ENCODE measurements around the gene C1QL3. TPM values are rescaled to one million over a fixed set of nuclear protein-coding genes. Genes with fewer than 3 reads are reported as not detected.

The C1QL3 gene
- total RNA-seq, 1 donor from 2014 or later, result 0.28 TPM

GRCh38 chr10:16490511-16490910 is 31.2 kb downstream of the C1QL3 start:
- Histone ChIP-seq H3K27ac (no peak overlapping the region), H3K9me3 (ENCODE audit: low read depth) (no peaks in the 10 kb centered on the region), H3K27me3 (no peaks in the 10 kb centered on the region), H3K4me2 (no peak overlapping the region), H3F3A (ENCODE audit: low read depth) (no peaks in the 10 kb centered on the region), H3K4me1 (peaks cover 11% of the 10 kb centered on the region), H3K9ac (no peak overlapping the region), H4K20me1 (ENCODE audit: low read depth) (no peaks in the 10 kb centered on the region), H2AFZ (replicated peaks) (no peak overlapping the region), H3K79me2 (ENCODE audit: low read depth) (no peaks in the 10 kb centered on the region), H3K36me3 (no peaks in the 10 kb centered on the region), H3K4me3 (no peak overlapping the region)
- H3K27me3 Mint-ChIP-seq (ENCODE audit: insufficient read depth, low read depth), result no peaks in the 10 kb centered on the region
- H3K36me3 Mint-ChIP-seq, result no peaks in the 10 kb centered on the region
- H3K4me3 Mint-ChIP-seq, result no peak overlapping the region
- no peak for TF ChIP-seq CTCF (IDR thresholded peaks at IDR 0.05)
- H3K4me1 Mint-ChIP-seq, result peaks cover 4% of the 10 kb centered on the region
- no peak for DNase-seq (ENCODE audit: low spot score)
- no peak overlapping the region for H3K27ac Mint-ChIP-seq
- no peaks in the 10 kb centered on the region for H3K9me3 Mint-ChIP-seq

DNA sequence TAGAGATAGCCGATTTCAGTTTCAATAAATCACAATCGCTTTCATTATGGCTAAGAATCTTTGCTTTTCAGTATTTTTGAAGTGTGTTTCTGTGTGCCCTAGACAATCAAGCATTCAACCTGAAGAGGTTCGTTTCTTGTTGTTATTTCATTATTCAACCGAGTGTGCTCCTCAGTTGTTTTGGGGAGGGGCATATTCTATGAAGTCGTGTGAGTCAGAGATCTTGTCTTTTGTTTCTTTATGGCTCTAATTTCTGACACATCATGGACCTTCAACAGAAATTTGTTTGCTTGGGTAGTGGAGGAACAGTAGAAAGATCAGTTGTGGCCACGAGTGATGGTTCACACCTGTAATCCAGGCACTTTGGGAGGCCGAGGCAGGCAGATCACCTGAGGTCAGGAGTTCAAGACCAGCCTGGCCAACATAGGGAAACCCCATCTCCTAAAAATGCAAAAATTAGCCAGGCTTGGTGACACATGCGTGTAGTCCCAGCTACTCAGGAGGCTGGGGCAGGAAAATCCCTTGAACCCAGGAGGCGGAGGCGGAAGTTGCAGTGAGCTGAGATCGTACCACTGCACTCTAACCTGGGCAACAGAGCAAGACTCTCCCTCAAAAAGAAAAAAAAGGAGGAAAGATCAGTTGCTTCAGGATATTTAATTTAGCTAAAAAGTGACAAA is 38.3 kb downstream of the C1QL3 start:
- Mint-ChIP-seq H3K27ac (no peak overlapping the region), H3K9me3 (no peaks in the 10 kb centered on the region), H3K4me3 (no peak overlapping the region), H3K27me3 (ENCODE audit: insufficient read depth, low read depth) (no peaks in the 10 kb centered on the region), H3K36me3 (no peaks in the 10 kb centered on the region), H3K4me1 (peaks cover 3% of the 10 kb centered on the region)
- no peak overlapping the region for H3K27ac ChIP-seq
- H3K4me2 ChIP-seq, result no peak overlapping the region
- H3K4me1 ChIP-seq, result no peaks in the 10 kb centered on the region
- no peak for DNase-seq (ENCODE audit: low spot score)
- H3F3A ChIP-seq (ENCODE audit: low read depth), result no peaks in the 10 kb centered on the region
- H2AFZ ChIP-seq (replicated peaks), result no peak overlapping the region
- no peaks in the 10 kb centered on the region for H3K79me2 ChIP-seq (ENCODE audit: low read depth)
- H3K27me3 ChIP-seq, result no peaks in the 10 kb centered on the region
- no peaks in the 10 kb centered on the region for H3K36me3 ChIP-seq
- H3K4me3 ChIP-seq, result no peak overlapping the region
- H4K20me1 ChIP-seq (ENCODE audit: low read depth), result no peaks in the 10 kb centered on the region
- H3K9me3 ChIP-seq (ENCODE audit: low read depth), result no peaks in the 10 kb centered on the region
- H3K9ac ChIP-seq, result no peak overlapping the region
- no peak for TF ChIP-seq EZH2phosphoT487 (IDR thresholded peaks at IDR 0.05)
- TF ChIP-seq CTCF (IDR thresholded peaks at IDR 0.05), result no peak
- TF ChIP-seq EZH2 (IDR thresholded peaks at IDR 0.05), result no peak

DNA sequence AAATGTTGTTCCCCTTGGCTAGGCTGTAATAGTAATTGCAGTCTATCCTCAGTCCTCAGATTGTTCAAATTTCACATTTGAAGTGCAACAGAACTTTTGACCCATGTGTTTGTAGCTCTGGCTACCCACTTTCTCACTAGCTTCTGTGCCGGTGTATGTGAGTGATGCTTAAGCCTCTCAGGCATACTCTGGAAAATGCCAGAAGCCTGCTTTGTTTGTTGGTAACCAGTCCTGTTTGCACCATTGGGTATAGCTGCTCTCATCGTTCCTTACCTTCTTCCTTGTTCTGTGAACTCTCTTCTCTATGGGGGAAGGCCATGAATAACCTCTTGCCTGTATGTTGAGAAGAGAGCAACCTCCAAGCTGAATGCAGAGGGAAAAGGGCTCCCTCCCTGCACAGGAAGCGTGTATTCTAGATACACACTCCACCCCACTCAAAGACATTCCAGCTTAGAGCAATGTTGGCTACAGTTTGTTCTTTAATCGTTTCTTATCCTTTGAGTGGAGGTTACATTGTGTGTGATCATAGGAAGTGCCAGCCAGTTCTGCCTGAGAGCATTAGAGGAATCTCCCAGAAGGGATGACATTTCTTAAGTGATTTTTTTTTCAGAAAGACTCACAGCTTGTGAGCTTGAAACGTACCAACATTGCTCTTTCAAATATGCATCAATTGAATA is 40.5 kb downstream of the C1QL3 start:
- Mint-ChIP-seq H3K4me3 (no peak overlapping the region), H3K36me3 (no peaks in the 10 kb centered on the region), H3K27me3 (ENCODE audit: insufficient read depth, low read depth) (no peaks in the 10 kb centered on the region), H3K4me1 (peaks cover 3% of the 10 kb centered on the region), H3K9me3 (no peaks in the 10 kb centered on the region), H3K27ac (no peak overlapping the region)
- no peak overlapping the region for H3K9ac ChIP-seq
- DNase-seq (ENCODE audit: low spot score), result no peak
- no peaks in the 10 kb centered on the region for H4K20me1 ChIP-seq (ENCODE audit: low read depth)
- TF ChIP-seq CTCF (IDR thresholded peaks at IDR 0.05), result no peak
- TF ChIP-seq EZH2 (IDR thresholded peaks at IDR 0.05), result no peak
- no peak for TF ChIP-seq EZH2phosphoT487 (IDR thresholded peaks at IDR 0.05)
- no peaks in the 10 kb centered on the region for H3K36me3 ChIP-seq
- H3K4me3 ChIP-seq, result no peak overlapping the region
- H3K27me3 ChIP-seq, result no peaks in the 10 kb centered on the region
- H3F3A ChIP-seq (ENCODE audit: low read depth), result no peaks in the 10 kb centered on the region
- H3K79me2 ChIP-seq (ENCODE audit: low read depth), result no peaks in the 10 kb centered on the region
- no peaks in the 10 kb centered on the region for H3K4me1 ChIP-seq
- no peaks in the 10 kb centered on the region for H3K9me3 ChIP-seq (ENCODE audit: low read depth)
- H2AFZ ChIP-seq (replicated peaks), result no peak overlapping the region
- H3K4me2 ChIP-seq, result no peak overlapping the region
- H3K27ac ChIP-seq, result no peak overlapping the region
